GM23338 (cell line): ENCODE measurements around the gene BMP5. TPM values are rescaled to one million over a fixed set of nuclear protein-coding genes. Genes with fewer than 3 reads are reported as not detected.

Source experiments
- EZH2 ChIP-seq: fragments of 200-600 bp; sonication (generic); IDR thresholded peaks from one replicate; pipeline ENCODE4 v1.8.0; 2017; ENCODE audit warnings: antibody characterized with exemption, mild to moderate bottlenecking, low read depth; ENCODE audit not compliant: unreplicated experiment
- EZH2phosphoT487 ChIP-seq: fragments of 200-600 bp; sonication (generic); IDR thresholded peaks from one replicate; pipeline ENCODE4 v1.8.1; 2018; ENCODE audit warnings: antibody characterized with exemption; ENCODE audit not compliant: unreplicated experiment
- JUNB ChIP-seq: IDR thresholded peaks from one replicate; pipeline ENCODE4 v1.6.1; 2016; ENCODE audit warnings: antibody characterized with exemption; ENCODE audit not compliant: unreplicated experiment
- NANOG ChIP-seq: IDR thresholded peaks from 2 replicates; pipeline ENCODE4 v1.6.1; 2016; ENCODE audit warnings: antibody characterized with exemption, borderline replicate concordance
- POLR2AphosphoS5 ChIP-seq: IDR thresholded peaks from 2 replicates; pipeline ENCODE4 v1.6.1; 2016; ENCODE audit warnings: antibody characterized with exemption, low read depth
- polyA plus RNA-seq: library from polyadenylated mRNA; unstranded; fragments of >200 nt; fragmentation: Nextera tagmentation; extraction: Ambion mirVana; gene quantifications from 2 replicates; pipeline ENCODE4 v1.2.1, GENCODE V29; 2016
- total RNA-seq: library from RNA; depleted of rRNA; stranded (reverse); fragments of >200 nt; shearing (Covaris generic); gene quantifications from 2 replicates; pipeline ENCODE4 v1.2.3, GENCODE V29; 2014
- TF ChIP-seq, protein P1 (sequence below): fragments of 250-450 bp; sonication (Bioruptor Pico); IDR thresholded peaks from 2 replicates; pipeline ENCODE4 v1.5.0; 2020; ENCODE audit warnings: mild to moderate bottlenecking, moderate library complexity
- TF ChIP-seq, protein P2 (sequence below): IDR thresholded peaks from one replicate; pipeline ENCODE4 v1.6.1; 2018; ENCODE audit warnings: antibody characterized with exemption; ENCODE audit not compliant: unreplicated experiment

The BMP5 gene
- total and polyA plus RNA-seq, 2 experiments from 2014 or later = 0.06 to 0.07 TPM

- TF ChIP-seq, protein P1, sequence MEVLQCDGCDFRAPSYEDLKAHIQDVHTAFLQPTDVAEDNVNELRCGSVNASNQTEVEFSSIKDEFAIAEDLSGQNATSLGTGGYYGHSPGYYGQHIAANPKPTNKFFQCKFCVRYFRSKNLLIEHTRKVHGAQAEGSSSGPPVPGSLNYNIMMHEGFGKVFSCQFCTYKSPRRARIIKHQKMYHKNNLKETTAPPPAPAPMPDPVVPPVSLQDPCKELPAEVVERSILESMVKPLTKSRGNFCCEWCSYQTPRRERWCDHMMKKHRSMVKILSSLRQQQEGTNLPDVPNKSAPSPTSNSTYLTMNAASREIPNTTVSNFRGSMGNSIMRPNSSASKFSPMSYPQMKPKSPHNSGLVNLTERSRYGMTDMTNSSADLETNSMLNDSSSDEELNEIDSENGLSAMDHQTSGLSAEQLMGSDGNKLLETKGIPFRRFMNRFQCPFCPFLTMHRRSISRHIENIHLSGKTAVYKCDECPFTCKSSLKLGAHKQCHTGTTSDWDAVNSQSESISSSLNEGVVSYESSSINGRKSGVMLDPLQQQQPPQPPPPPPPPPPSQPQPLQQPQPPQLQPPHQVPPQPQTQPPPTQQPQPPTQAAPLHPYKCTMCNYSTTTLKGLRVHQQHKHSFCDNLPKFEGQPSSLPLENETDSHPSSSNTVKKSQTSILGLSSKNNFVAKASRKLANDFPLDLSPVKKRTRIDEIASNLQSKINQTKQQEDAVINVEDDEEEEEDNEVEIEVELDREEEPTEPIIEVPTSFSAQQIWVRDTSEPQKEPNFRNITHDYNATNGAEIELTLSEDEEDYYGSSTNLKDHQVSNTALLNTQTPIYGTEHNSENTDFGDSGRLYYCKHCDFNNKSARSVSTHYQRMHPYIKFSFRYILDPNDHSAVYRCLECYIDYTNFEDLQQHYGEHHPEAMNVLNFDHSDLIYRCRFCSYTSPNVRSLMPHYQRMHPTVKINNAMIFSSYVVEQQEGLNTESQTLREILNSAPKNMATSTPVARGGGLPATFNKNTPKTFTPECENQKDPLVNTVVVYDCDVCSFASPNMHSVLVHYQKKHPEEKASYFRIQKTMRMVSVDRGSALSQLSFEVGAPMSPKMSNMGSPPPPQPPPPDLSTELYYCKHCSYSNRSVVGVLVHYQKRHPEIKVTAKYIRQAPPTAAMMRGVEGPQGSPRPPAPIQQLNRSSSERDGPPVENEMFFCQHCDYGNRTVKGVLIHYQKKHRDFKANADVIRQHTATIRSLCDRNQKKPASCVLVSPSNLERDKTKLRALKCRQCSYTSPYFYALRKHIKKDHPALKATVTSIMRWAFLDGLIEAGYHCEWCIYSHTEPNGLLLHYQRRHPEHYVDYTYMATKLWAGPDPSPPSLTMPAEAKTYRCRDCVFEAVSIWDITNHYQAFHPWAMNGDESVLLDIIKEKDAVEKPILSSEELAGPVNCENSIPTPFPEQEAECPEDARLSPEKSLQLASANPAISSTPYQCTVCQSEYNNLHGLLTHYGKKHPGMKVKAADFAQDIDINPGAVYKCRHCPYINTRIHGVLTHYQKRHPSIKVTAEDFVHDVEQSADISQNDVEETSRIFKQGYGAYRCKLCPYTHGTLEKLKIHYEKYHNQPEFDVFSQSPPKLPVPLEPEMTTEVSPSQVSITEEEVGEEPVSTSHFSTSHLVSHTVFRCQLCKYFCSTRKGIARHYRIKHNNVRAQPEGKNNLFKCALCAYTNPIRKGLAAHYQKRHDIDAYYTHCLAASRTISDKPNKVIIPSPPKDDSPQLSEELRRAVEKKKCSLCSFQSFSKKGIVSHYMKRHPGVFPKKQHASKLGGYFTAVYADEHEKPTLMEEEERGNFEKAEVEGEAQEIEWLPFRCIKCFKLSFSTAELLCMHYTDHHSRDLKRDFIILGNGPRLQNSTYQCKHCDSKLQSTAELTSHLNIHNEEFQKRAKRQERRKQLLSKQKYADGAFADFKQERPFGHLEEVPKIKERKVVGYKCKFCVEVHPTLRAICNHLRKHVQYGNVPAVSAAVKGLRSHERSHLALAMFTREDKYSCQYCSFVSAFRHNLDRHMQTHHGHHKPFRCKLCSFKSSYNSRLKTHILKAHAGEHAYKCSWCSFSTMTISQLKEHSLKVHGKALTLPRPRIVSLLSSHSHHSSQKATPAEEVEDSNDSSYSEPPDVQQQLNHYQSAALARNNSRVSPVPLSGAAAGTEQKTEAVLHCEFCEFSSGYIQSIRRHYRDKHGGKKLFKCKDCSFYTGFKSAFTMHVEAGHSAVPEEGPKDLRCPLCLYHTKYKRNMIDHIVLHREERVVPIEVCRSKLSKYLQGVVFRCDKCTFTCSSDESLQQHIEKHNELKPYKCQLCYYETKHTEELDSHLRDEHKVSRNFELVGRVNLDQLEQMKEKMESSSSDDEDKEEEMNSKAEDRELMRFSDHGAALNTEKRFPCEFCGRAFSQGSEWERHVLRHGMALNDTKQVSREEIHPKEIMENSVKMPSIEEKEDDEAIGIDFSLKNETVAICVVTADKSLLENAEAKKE = no peak
- TF ChIP-seq NANOG (no peak), EZH2 (no peak), JUNB (no peak), EZH2phosphoT487 (no peak), POLR2AphosphoS5 (no peak)
- TF ChIP-seq, protein P2, sequence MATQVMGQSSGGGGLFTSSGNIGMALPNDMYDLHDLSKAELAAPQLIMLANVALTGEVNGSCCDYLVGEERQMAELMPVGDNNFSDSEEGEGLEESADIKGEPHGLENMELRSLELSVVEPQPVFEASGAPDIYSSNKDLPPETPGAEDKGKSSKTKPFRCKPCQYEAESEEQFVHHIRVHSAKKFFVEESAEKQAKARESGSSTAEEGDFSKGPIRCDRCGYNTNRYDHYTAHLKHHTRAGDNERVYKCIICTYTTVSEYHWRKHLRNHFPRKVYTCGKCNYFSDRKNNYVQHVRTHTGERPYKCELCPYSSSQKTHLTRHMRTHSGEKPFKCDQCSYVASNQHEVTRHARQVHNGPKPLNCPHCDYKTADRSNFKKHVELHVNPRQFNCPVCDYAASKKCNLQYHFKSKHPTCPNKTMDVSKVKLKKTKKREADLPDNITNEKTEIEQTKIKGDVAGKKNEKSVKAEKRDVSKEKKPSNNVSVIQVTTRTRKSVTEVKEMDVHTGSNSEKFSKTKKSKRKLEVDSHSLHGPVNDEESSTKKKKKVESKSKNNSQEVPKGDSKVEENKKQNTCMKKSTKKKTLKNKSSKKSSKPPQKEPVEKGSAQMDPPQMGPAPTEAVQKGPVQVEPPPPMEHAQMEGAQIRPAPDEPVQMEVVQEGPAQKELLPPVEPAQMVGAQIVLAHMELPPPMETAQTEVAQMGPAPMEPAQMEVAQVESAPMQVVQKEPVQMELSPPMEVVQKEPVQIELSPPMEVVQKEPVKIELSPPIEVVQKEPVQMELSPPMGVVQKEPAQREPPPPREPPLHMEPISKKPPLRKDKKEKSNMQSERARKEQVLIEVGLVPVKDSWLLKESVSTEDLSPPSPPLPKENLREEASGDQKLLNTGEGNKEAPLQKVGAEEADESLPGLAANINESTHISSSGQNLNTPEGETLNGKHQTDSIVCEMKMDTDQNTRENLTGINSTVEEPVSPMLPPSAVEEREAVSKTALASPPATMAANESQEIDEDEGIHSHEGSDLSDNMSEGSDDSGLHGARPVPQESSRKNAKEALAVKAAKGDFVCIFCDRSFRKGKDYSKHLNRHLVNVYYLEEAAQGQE = no peak
Observed at GRCh38 chr6:55825402-55826051, 49.9 kb downstream of the BMP5 start (continued).
